Measurements from ENCODE around the gene ANO4.

- TF ChIP-seq CTCF (IDR thresholded peaks at IDR 0.05) (no peak), EP300 (IDR thresholded peaks at IDR 0.05) (no peak), POLR2A (IDR thresholded peaks at IDR 0.05) (no peak)
These were observed 210.3 kb downstream of the ANO4 start for GRCh38 chr12:101004898-101005297.

Measured in ovary (tissue), 3 donors.